Stimulated activated CD4-positive, alpha-beta T cell treated with anti-CD3 and anti-CD28 coated beads, TNF-alpha, amount 100 ng/mL, for 4 hours (primary cell): ENCODE data around the gene SCFD2.

ENCODE experiments used
- DNase-seq, 3 experiments: peaks; one replicate each; pipeline ENCODE4 v3.0.0-alpha.2; 2020; ENCODE audit warnings: low read depth in 3 of 3

SCFD2 gene

GRCh38 chr4:52824603-52825459, 541.0 kb downstream of the SCFD2 start:
- no peak for DNase-seq

DNA sequence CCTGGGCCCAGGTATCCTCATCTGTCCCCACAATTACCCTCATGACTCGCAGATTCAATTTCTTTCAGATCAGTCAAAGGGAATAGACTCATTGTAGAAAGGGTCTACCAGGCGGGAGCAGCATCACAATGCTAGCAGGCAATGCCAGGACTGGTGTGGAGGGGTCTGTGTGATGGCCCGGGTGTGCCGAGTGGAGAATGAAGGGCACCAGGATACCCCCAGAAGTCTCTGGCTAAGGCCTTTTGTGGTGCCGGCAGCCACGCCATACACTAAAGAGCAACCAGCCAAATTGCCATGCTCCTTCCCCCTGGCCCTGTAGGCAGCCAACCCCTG, 541.6 kb downstream of the SCFD2 start:
- no peak for DNase-seq

DNA sequence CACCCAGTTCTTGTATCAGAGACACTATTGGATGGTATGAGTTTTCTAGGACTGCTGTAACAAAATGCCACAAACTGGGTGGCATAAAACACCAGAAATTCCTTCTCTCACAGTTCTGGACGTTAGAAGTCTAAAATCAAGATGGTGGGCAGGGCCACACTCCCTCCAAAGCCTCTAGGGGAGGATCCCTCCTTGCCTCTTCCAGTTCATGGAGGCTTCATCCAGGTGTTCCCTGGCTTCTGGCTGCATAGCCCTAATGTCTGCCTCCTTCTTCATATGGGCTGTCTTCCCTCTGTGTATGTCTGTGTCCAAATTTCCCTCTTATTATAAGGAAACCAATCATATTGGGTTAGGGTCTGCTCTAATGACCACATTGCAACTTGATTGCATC, 542.2 kb downstream of the SCFD2 start:
- DNase-seq, result no peak
